Measurements from ENCODE around the gene ZNF516.

ZNF516 gene

DNA sequence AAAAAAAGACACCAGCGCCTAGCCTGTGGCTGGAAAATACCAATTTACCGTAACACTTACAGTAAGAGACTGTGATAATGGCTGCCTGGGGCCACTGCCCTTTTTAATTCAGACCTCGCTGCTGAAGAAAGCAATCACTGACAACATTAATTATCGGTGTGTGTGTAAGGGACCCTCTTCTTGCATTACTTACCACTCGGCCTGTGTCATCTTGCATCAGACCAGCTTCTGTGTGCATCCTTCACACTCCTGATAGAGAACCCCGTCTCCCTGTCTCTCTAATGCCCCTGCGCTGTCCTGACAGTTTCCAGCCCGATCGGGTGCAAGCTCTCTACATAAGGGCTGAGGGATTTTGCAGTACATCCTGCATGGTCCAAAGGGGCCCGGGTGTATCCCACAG lies 124.4 kb downstream of the ZNF516 start (continued):
- TF ChIP-seq, protein P1, sequence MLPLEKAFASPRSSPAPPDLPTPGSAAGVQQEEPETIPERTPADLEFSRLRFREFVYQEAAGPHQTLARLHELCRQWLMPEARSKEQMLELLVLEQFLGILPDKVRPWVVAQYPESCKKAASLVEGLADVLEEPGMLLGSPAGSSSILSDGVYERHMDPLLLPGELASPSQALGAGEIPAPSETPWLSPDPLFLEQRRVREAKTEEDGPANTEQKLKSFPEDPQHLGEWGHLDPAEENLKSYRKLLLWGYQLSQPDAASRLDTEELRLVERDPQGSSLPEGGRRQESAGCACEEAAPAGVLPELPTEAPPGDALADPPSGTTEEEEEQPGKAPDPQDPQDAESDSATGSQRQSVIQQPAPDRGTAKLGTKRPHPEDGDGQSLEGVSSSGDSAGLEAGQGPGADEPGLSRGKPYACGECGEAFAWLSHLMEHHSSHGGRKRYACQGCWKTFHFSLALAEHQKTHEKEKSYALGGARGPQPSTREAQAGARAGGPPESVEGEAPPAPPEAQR (tag by site-specific recombination; IDR thresholded peaks at IDR 0.05), result no peak

DNA sequence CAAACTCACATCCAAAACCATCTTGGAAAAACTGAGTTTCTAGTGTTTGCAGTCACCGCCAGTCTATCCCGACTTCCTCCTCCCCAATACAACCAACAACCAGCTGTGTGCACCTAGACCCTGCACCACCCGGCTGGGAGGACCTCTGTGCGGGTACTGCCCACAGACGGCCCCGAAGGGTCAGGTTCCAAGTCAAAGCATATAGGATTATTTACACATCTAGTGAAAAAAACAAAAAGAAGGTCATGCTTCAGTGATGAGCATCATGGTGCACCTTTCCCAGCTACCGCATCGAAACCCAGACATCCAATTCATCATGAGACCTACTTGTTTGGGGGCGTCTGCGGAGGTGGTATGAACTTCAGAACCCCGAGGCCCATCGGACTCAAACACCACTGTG lies 124.8 kb downstream of the ZNF516 start:
- H3K4me3 ChIP-seq (ENCODE audit: low read depth, low read length), result no peak overlapping the region
- POLR2A ChIA-PET, result no interaction called here

DNA sequence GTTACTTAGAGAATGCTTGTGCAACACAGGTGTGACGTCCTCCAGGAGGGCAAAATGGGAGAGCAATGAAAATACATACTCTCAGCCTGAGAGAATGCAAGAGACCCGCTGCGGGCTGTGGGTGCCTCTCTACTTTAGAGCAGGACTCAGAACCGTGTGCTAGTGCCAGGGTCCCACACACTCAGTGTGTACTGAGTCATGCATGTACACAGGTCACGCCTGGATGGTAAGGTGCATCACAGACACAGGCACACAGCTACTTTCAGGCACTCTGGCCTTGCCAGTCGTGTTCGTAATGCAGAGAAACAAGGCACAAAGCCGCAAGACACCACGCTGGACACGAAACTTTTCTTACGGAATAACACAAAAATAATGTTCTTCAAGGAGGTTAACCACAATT lies 125.3 kb downstream of the ZNF516 start:
- Histone ChIP-seq H3K27ac (ENCODE audit: extremely low read depth, low read depth, low read length) (no peak overlapping the region), H3K36me3 (ENCODE audit: control insufficient read depth in 2 of 2, insufficient read depth in 1 of 2, low read length in 2 of 2) (peaks cover 0 to 24% of the 10 kb centered on the region in 2 experiments; a peak in 2 of 3 replicates), H3K4me3 (ENCODE audit: low read depth, low read length) (no peak overlapping the region), H3K9me3 (ENCODE audit: control insufficient read depth, insufficient read depth, low read depth, low read length) (no peaks in the 10 kb centered on the region), H3K4me1 (ENCODE audit: control insufficient read depth, insufficient read depth, low read length) (no peaks in the 10 kb centered on the region)
- ChIA-PET CTCF (interaction anchor here (0.7 kb wide), 1 partner anchor 1045 kb away, joined by 3 read pairs; no protein-coding TSS in a partner anchor), POLR2A (no interaction called here)
- no peak for TF ChIP-seq HOXC10 (CRISPR knock-in tag; IDR thresholded peaks at IDR 0.05)
- TF ChIP-seq ZSCAN23 (tag by site-specific recombination; IDR thresholded peaks at IDR 0.05), result no peak
- TF ChIP-seq ZNF426 (tag by site-specific recombination; IDR thresholded peaks at IDR 0.05), result no peak
- TF ChIP-seq ZNF211 (tag by site-specific recombination; IDR thresholded peaks at IDR 0.05; ENCODE audit: low read depth), result no peak
- TF ChIP-seq, protein P2, sequence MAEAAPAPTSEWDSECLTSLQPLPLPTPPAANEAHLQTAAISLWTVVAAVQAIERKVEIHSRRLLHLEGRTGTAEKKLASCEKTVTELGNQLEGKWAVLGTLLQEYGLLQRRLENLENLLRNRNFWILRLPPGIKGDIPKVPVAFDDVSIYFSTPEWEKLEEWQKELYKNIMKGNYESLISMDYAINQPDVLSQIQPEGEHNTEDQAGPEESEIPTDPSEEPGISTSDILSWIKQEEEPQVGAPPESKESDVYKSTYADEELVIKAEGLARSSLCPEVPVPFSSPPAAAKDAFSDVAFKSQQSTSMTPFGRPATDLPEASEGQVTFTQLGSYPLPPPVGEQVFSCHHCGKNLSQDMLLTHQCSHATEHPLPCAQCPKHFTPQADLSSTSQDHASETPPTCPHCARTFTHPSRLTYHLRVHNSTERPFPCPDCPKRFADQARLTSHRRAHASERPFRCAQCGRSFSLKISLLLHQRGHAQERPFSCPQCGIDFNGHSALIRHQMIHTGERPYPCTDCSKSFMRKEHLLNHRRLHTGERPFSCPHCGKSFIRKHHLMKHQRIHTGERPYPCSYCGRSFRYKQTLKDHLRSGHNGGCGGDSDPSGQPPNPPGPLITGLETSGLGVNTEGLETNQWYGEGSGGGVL (tag by site-specific recombination; IDR thresholded peaks at IDR 0.05), result no peak
- no peak for TF ChIP-seq GFI1B (tag by site-specific recombination; IDR thresholded peaks at IDR 0.05)
- TF ChIP-seq ZNF48 (tag by site-specific recombination; IDR thresholded peaks at IDR 0.05), result no peak
- no peak for TF ChIP-seq GLIS1 (tag by site-specific recombination; IDR thresholded peaks at IDR 0.05)
- TF ChIP-seq PRDM1 (tag by site-specific recombination; IDR thresholded peaks at IDR 0.05), result no peak
- TF ChIP-seq ZNF768 (tag by site-specific recombination; IDR thresholded peaks at IDR 0.05), result no peak
- no peak for TF ChIP-seq ZNF366 (tag by site-specific recombination; conservative IDR thresholded peaks at IDR 0.05)
- no peak for TF ChIP-seq SCRT1 (tag by site-specific recombination; IDR thresholded peaks at IDR 0.05; ENCODE audit: borderline replicate concordance)
- TF ChIP-seq ZNF791 (tag by site-specific recombination; IDR thresholded peaks at IDR 0.05), result no peak
- TF ChIP-seq ZNF175 (tag by site-specific recombination; IDR thresholded peaks at IDR 0.05), result no peak
- no peak for TF ChIP-seq ZXDB (tag by site-specific recombination; IDR thresholded peaks at IDR 0.05)

More for the DNA sequence above, 124.8 kb downstream of the ZNF516 start:
- Histone ChIP-seq H3K4me1 (ENCODE audit: control insufficient read depth, insufficient read depth, low read length) (no peaks in the 10 kb centered on the region), H3K9me3 (ENCODE audit: control insufficient read depth, insufficient read depth, low read depth, low read length) (no peaks in the 10 kb centered on the region), H3K27ac (ENCODE audit: extremely low read depth, low read depth, low read length) (no peak overlapping the region), H3K36me3 (ENCODE audit: control insufficient read depth in 2 of 2, insufficient read depth in 1 of 2, low read length in 2 of 2) (peaks cover 0 to 24% of the 10 kb centered on the region in 2 experiments; a peak in 2 of 3 replicates)
- CTCF ChIA-PET, result interaction anchor here (0.6 to 0.7 kb wide), 2 partner anchors 269 to 1046 kb away, joined by 3 read pairs; no protein-coding TSS in a partner anchor
- TF ChIP-seq BCL11A (tag by site-specific recombination; IDR thresholded peaks at IDR 0.05; ENCODE audit: low read depth) (no peak), ZFP3 (tag by site-specific recombination; IDR thresholded peaks at IDR 0.05; ENCODE audit: low read depth) (no peak), MZF1 (tag by site-specific recombination; IDR thresholded peaks at IDR 0.05; ENCODE audit: borderline replicate concordance) (no peak), SETDB1 (IDR thresholded peaks at IDR 0.05; ENCODE audit: insufficient read length, low read length) (no peak), GFI1B (tag by site-specific recombination; IDR thresholded peaks at IDR 0.05) (no peak), ZNF701 (tag by site-specific recombination; IDR thresholded peaks at IDR 0.05) (no peak), ZNF266 (tag by site-specific recombination; IDR thresholded peaks at IDR 0.05; ENCODE audit: low read depth) (no peak)
- TF ChIP-seq, protein P3, sequence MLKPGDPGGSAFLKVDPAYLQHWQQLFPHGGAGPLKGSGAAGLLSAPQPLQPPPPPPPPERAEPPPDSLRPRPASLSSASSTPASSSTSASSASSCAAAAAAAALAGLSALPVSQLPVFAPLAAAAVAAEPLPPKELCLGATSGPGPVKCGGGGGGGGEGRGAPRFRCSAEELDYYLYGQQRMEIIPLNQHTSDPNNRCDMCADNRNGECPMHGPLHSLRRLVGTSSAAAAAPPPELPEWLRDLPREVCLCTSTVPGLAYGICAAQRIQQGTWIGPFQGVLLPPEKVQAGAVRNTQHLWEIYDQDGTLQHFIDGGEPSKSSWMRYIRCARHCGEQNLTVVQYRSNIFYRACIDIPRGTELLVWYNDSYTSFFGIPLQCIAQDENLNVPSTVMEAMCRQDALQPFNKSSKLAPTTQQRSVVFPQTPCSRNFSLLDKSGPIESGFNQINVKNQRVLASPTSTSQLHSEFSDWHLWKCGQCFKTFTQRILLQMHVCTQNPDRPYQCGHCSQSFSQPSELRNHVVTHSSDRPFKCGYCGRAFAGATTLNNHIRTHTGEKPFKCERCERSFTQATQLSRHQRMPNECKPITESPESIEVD (tag by site-specific recombination; IDR thresholded peaks at IDR 0.05), result no peak
- TF ChIP-seq, protein P4, sequence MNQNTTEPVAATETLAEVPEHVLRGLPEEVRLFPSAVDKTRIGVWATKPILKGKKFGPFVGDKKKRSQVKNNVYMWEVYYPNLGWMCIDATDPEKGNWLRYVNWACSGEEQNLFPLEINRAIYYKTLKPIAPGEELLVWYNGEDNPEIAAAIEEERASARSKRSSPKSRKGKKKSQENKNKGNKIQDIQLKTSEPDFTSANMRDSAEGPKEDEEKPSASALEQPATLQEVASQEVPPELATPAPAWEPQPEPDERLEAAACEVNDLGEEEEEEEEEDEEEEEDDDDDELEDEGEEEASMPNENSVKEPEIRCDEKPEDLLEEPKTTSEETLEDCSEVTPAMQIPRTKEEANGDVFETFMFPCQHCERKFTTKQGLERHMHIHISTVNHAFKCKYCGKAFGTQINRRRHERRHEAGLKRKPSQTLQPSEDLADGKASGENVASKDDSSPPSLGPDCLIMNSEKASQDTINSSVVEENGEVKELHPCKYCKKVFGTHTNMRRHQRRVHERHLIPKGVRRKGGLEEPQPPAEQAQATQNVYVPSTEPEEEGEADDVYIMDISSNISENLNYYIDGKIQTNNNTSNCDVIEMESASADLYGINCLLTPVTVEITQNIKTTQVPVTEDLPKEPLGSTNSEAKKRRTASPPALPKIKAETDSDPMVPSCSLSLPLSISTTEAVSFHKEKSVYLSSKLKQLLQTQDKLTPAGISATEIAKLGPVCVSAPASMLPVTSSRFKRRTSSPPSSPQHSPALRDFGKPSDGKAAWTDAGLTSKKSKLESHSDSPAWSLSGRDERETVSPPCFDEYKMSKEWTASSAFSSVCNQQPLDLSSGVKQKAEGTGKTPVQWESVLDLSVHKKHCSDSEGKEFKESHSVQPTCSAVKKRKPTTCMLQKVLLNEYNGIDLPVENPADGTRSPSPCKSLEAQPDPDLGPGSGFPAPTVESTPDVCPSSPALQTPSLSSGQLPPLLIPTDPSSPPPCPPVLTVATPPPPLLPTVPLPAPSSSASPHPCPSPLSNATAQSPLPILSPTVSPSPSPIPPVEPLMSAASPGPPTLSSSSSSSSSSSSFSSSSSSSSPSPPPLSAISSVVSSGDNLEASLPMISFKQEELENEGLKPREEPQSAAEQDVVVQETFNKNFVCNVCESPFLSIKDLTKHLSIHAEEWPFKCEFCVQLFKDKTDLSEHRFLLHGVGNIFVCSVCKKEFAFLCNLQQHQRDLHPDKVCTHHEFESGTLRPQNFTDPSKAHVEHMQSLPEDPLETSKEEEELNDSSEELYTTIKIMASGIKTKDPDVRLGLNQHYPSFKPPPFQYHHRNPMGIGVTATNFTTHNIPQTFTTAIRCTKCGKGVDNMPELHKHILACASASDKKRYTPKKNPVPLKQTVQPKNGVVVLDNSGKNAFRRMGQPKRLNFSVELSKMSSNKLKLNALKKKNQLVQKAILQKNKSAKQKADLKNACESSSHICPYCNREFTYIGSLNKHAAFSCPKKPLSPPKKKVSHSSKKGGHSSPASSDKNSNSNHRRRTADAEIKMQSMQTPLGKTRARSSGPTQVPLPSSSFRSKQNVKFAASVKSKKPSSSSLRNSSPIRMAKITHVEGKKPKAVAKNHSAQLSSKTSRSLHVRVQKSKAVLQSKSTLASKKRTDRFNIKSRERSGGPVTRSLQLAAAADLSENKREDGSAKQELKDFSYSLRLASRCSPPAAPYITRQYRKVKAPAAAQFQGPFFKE (tag by site-specific recombination; IDR thresholded peaks at IDR 0.05; ENCODE audit: borderline replicate concordance), result no peak

All from HEK293 (cell line).